K562 (cell line): Measurements from ENCODE around the gene SPDEF. TPM values are rescaled to one million over a fixed set of nuclear protein-coding genes. Genes with fewer than 3 reads are reported as not detected.

ENCODE experiments used
- CC2D1A ChIP-seq: fragments of 450-650 bp; IDR thresholded peaks from 2 replicates; pipeline ENCODE4 v1.6.1; 2017; ENCODE audit warnings: mild to moderate bottlenecking
- FOSL1 ChIP-seq: fragments of 200-800 bp; sonication (Bioruptor generic); conservative IDR thresholded peaks from 2 replicates; pipeline ENCODE4 v1.6.1; 2016; ENCODE audit warnings: missing genetic modification characterization, missing compliant biosample characterization
- FOXP1 ChIP-seq: sonication (generic); formaldehyde crosslinking; IDR thresholded peaks from 2 replicates; pipeline ENCODE4 v1.8.0; 2022; ENCODE audit warnings: mild to moderate bottlenecking, missing genetic modification reagents
- KHSRP ChIP-seq: fragments of 450-650 bp; IDR thresholded peaks from 2 replicates; pipeline ENCODE4 v1.6.1; 2017
- MAZ ChIP-seq, 2 experiments: fragments of 450-650 bp in 1 of 2; sonication (generic) in 1 of 2; formaldehyde crosslinking; IDR thresholded peaks in 1 of 2; conservative IDR thresholded peaks in 1 of 2; 2 replicates each; pipeline versions ENCODE4 v1.4.0 to v1.5.0; 2020; ENCODE audit warnings: mild to moderate bottlenecking in 1 of 2, missing genetic modification reagents in 1 of 2
- MED1 ChIP-seq: sonication (generic); formaldehyde crosslinking; IDR thresholded peaks from 2 replicates; pipeline ENCODE4 v1.8.1; 2023; ENCODE audit warnings: missing genetic modification reagents, borderline replicate concordance
- NR1H2 ChIP-seq: sonication (generic); formaldehyde crosslinking; IDR thresholded peaks from 2 replicates; pipeline ENCODE4 v1.4.0; 2020; ENCODE audit warnings: mild to moderate bottlenecking, missing genetic modification reagents
- POLR2A ChIP-seq: fragments of 450-650 bp; conservative IDR thresholded peaks from 2 replicates; pipeline ENCODE4 v1.6.1; 2016
- POLR2B ChIP-seq: fragments of 450-650 bp; IDR thresholded peaks from 2 replicates; pipeline ENCODE4 v1.6.1; 2018; ENCODE audit warnings: low read depth; ENCODE audit not compliant: partially characterized antibody
- POLR2G ChIP-seq: fragments of 200-400 bp; formaldehyde crosslinking; IDR thresholded peaks from 2 replicates; pipeline ENCODE4 v1.6.1; 2017; ENCODE audit warnings: low read depth, mild to moderate bottlenecking, antibody characterized with exemption, low read length, moderate library complexity
- PURB ChIP-seq: sonication (generic); formaldehyde crosslinking; IDR thresholded peaks from 2 replicates; pipeline ENCODE4 v1.9.0; 2021; ENCODE audit warnings: low read depth, mild to moderate bottlenecking, missing genetic modification reagents
- RUNX1 ChIP-seq: sonication (generic); IDR thresholded peaks from 2 replicates; pipeline ENCODE4 v1.6.1; 2016; ENCODE audit warnings: antibody characterized with exemption, low read depth
- SAFB ChIP-seq: fragments of 200-400 bp; formaldehyde crosslinking; IDR thresholded peaks from 2 replicates; pipeline ENCODE4 v1.6.1; 2017; ENCODE audit warnings: low read depth, low read length, borderline replicate concordance
- SMARCA5 ChIP-seq: fragments of 450-650 bp; IDR thresholded peaks from 2 replicates; pipeline ENCODE4 v1.6.1; 2016
- U2AF1 ChIP-seq: fragments of 200-400 bp; formaldehyde crosslinking; optimal IDR thresholded peaks from 2 replicates; pipeline ENCODE3; 2017; ENCODE audit warnings: mild to moderate bottlenecking, low read depth, low read length, moderate library complexity
- XRCC5 ChIP-seq: fragments of 200-400 bp; formaldehyde crosslinking; IDR thresholded peaks from 2 replicates; pipeline ENCODE4 v1.6.1; 2017; ENCODE audit warnings: low read depth, mild to moderate bottlenecking, low read length
- YBX1 ChIP-seq: fragments of 450-650 bp; IDR thresholded peaks from 2 replicates; pipeline ENCODE4 v1.7.1; 2016; ENCODE audit warnings: mild to moderate bottlenecking
- ZBTB17 ChIP-seq: fragments of 450-650 bp; formaldehyde crosslinking; IDR thresholded peaks from 2 replicates; pipeline ENCODE4 v1.4.0; 2020; ENCODE audit warnings: mild to moderate bottlenecking
- ZNF217 ChIP-seq: sonication (generic); formaldehyde crosslinking; IDR thresholded peaks from 2 replicates; pipeline ENCODE4 v1.8.0; 2022; ENCODE audit warnings: mild to moderate bottlenecking, missing genetic modification reagents
- polyA plus RNA-seq, 8 experiments: library from polyadenylated mRNA; depleted of rRNA in 4 of 8; stranded (reverse) in 5 of 8; unstranded in 3 of 8; fragments of >200 nt; fragmentation: Nextera tagmentation in 2 of 8; fragmentation: Illumina TruSeq in 1 of 8; extraction: Ambion mirVana in 2 of 8; extraction: Trizol in 1 of 8; gene quantifications; 2 replicates each; pipeline versions ENCODE4 v1.2.1 to v1.2.3, GENCODE V29; 2011 to 2014; ENCODE audit warnings: inconsistent platforms in 1 of 8, missing spikeins in 1 of 8
- total RNA-seq, 7 experiments: library from RNA; depleted of rRNA in 6 of 7; stranded (reverse); fragments of >200 nt in 6 of 7; fragmentation: Illumina TruSeq in 2 of 7; extraction: Trizol in 2 of 7; gene quantifications; 2 replicates each; pipeline versions ENCODE4 v1.2.1 to v1.2.3, GENCODE V29; 2011 to 2021; ENCODE audit warnings: low replicate concordance in 1 of 7
- TF ChIP-seq, protein P1 (sequence below): fragments of 450-650 bp; IDR thresholded peaks from 2 replicates; pipeline ENCODE4 v1.6.1; 2017; ENCODE audit warnings: antibody characterized with exemption
- TF ChIP-seq, protein P2 (sequence below): fragments of 450-650 bp; IDR thresholded peaks from 2 replicates; pipeline ENCODE4 v1.6.1; 2016; ENCODE audit warnings: borderline replicate concordance
- TF ChIP-seq, protein P3 (sequence below): sonication (generic); formaldehyde crosslinking; IDR thresholded peaks from 2 replicates; pipeline ENCODE4 v1.9.0; 2022; ENCODE audit warnings: mild to moderate bottlenecking, missing genetic modification reagents
- TF ChIP-seq, protein P4 (sequence below): sonication (generic); IDR thresholded peaks from 2 replicates; pipeline ENCODE4 v1.6.1; 2016

The SPDEF gene
- total and polyA plus RNA-seq, 9 of the 15 experiments (the other 6 are each of a cell fraction or from before 2014, with no cell fraction given) = 0.04 to 0.12 (median 0.11) TPM; not detected in 5

DNA sequence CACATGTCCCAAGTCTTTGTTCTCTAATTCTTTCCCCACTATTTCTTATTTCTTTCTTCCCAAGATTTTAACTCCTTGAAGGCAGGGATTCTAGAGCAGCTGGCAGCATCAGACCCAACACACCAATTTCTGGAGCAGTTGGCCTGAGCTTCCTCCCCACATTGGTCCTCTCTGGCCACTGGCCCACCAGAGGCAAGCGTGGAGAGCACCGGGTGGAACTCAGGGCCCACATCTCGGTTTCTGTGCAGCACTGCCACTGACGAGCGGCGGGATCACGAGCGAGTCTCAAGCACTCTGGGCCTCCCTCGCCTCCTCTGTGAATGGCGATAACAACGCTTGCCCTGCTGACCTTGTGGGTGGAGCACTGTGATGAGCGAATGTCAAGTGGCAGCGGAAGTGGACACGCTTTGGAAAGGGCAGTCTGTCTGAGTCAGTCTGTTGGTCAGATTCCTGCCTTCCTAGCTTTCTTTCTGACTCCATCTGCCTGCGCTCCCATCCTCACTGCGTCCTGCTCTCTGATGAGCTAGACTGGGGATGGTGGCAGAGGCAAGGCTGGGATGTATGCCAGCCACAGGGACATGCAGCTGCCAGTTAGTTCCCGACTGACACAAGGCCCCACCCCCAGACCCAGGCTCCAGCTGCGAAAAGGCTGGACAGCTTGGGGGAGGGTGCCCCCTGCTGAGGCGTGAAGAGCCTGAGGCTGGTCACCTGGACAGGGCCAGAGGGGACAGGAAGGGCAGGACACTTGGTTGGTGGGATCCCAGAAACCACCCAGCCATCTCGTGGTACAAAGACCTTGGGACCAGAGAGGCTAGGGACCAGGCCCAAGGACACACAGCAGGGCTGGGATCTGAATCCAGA, 4.5 kb upstream of the SPDEF start (continued):
- TF ChIP-seq, protein P1, sequence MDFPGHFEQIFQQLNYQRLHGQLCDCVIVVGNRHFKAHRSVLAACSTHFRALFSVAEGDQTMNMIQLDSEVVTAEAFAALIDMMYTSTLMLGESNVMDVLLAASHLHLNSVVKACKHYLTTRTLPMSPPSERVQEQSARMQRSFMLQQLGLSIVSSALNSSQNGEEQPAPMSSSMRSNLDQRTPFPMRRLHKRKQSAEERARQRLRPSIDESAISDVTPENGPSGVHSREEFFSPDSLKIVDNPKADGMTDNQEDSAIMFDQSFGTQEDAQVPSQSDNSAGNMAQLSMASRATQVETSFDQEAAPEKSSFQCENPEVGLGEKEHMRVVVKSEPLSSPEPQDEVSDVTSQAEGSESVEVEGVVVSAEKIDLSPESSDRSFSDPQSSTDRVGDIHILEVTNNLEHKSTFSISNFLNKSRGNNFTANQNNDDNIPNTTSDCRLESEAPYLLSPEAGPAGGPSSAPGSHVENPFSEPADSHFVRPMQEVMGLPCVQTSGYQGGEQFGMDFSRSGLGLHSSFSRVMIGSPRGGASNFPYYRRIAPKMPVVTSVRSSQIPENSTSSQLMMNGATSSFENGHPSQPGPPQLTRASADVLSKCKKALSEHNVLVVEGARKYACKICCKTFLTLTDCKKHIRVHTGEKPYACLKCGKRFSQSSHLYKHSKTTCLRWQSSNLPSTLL = no peak
- TF ChIP-seq ZBTB17 (CRISPR knock-in tag) (no peak; the same call in 1 of the 2 replicates), MED1 (CRISPR knock-in tag) (0 out of 2 replicates have a peak, but pooled peaks have one; percentile 57), RUNX1 (peak; percentile 88), POLR2G (peak; percentile 86), YBX1 (no peak), FOXP1 (CRISPR knock-in tag) (peak; percentile 84), KHSRP (no peak), CC2D1A (peak; percentile 89), POLR2A (peak; percentile 67), SAFB (no peak; the same call in 1 of the 2 replicates), U2AF1 (no peak), SMARCA5 (peak; percentile 99), ZNF217 (CRISPR knock-in tag) (no peak), MAZ (CRISPR knock-in tag; conservative IDR thresholded peaks at IDR 0.05 in 1 of 2, IDR thresholded peaks at IDR 0.05 in 1 of 2) (peak; percentile 77 to 87), XRCC5 (no peak; the same call in 1 of the 2 replicates), POLR2B (peak; percentile 54), PURB (no peak), NR1H2 (CRISPR knock-in tag) (no peak), FOSL1 (tag) (peak; percentile 91)
- TF ChIP-seq, protein P2, sequence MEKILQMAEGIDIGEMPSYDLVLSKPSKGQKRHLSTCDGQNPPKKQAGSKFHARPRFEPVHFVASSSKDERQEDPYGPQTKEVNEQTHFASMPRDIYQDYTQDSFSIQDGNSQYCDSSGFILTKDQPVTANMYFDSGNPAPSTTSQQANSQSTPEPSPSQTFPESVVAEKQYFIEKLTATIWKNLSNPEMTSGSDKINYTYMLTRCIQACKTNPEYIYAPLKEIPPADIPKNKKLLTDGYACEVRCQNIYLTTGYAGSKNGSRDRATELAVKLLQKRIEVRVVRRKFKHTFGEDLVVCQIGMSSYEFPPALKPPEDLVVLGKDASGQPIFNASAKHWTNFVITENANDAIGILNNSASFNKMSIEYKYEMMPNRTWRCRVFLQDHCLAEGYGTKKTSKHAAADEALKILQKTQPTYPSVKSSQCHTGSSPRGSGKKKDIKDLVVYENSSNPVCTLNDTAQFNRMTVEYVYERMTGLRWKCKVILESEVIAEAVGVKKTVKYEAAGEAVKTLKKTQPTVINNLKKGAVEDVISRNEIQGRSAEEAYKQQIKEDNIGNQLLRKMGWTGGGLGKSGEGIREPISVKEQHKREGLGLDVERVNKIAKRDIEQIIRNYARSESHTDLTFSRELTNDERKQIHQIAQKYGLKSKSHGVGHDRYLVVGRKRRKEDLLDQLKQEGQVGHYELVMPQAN = peak; percentile 72; the same call in 1 of the 2 replicates
- TF ChIP-seq, protein P3, sequence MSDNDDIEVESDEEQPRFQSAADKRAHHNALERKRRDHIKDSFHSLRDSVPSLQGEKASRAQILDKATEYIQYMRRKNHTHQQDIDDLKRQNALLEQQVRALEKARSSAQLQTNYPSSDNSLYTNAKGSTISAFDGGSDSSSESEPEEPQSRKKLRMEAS (CRISPR knock-in tag) = peak; percentile 70
- TF ChIP-seq, protein P4, sequence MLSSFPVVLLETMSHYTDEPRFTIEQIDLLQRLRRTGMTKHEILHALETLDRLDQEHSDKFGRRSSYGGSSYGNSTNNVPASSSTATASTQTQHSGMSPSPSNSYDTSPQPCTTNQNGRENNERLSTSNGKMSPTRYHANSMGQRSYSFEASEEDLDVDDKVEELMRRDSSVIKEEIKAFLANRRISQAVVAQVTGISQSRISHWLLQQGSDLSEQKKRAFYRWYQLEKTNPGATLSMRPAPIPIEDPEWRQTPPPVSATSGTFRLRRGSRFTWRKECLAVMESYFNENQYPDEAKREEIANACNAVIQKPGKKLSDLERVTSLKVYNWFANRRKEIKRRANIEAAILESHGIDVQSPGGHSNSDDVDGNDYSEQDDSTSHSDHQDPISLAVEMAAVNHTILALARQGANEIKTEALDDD = 0 out of 2 replicates have a peak, but pooled peaks have one; percentile 51
